HCT116 (cell line): Measurements from ENCODE around the gene P2RX6. TPM values are rescaled to one million over a fixed set of nuclear protein-coding genes. Genes with fewer than 3 reads are reported as not detected.

Experiments used
- ATAC-seq: fragments of 200-7000 bp; cut with Tn5 transposase; 2 replicates; pipeline ENCODE4 v1.9.1; 2020; ENCODE audit warnings: mild to moderate bottlenecking, moderate library complexity
- BruUV-seq: library from RNA; stranded (reverse); fragments of 400-500 nt; replicated peaks from 2 replicates; lab custom pipeline; 2021; lab: Mats Ljungman, UMichigan
- CTCF ChIA-PET: fragments of 300-600 bp; sonication (Branson Sonifier 250); formaldehyde crosslinking; loops from one replicate; lab custom pipeline; 2021; ENCODE audit warnings: antibody characterized with exemption; lab: Charles Lee
- POLR2A ChIA-PET: fragments of 300-600, 350-600 bp; sonication (Branson Sonifier 250); formaldehyde crosslinking; loops from one replicate; lab custom pipeline; 2021; ENCODE audit warnings: antibody characterized with exemption; lab: Charles Lee
- RAD21 ChIA-PET, 2 experiments: fragments of 300-600 bp; sonication (Branson Sonifier 250); formaldehyde crosslinking; loops; one replicate each; lab custom pipeline; 2023; ENCODE audit warnings: low total read pairs in 2 of 2; ENCODE audit not compliant: uncharacterized antibody in 2 of 2, unreplicated experiment in 2 of 2, low non-redundant PET in 1 of 2; lab: Charles Lee
- DNase-seq: peaks from one replicate; pipeline ENCODE4 v3.0.0-alpha.2; 2010; ENCODE audit warnings: low read depth, low spot score
- H2AFZ ChIP-seq: fragments of 200-600 bp; shearing (Covaris generic), sonication (generic); 2 replicates; pipeline ENCODE4 v1.6.1; 2017; ENCODE audit warnings: low read depth, mixed run types, mixed read lengths, antibody characterized with exemption, low read length; ENCODE audit not compliant: poor library complexity, severe bottlenecking
- H3K27ac ChIP-seq: 2 replicates; pipeline ENCODE4 v1.5.1; 2012; ENCODE audit warnings: low read depth, low read length
- H3K27me3 ChIP-seq: fragments of 200-600 bp; sonication (generic); 2 replicates; pipeline ENCODE4 v1.6.1; 2016; ENCODE audit warnings: mixed run types, low read length, mixed read lengths; ENCODE audit not compliant: insufficient read depth
- H3K36me3 ChIP-seq, 2 experiments: fragments of 200-500 bp in 1 of 2; fragments of 200-600 bp in 1 of 2; sonication (Bioruptor generic) in 1 of 2; sonication (generic) in 1 of 2; 2 replicates each; pipeline versions ENCODE4 v1.5.1 to v1.6.1; 2014 to 2016; ENCODE audit warnings: low read length in 2 of 2, inconsistent platforms in 1 of 2, mixed read lengths in 1 of 2, mixed run types in 1 of 2; ENCODE audit not compliant: insufficient read depth in 2 of 2, control insufficient read depth in 1 of 2
- H3K4me1 ChIP-seq, 2 experiments: fragments of 200-600 bp in 1 of 2; sonication (generic) in 1 of 2; 2 replicates each; pipeline versions ENCODE4 v1.5.1 to v1.6.1; 2012 to 2017; ENCODE audit warnings: low read length in 2 of 2, inconsistent platforms in 1 of 2, mild to moderate bottlenecking in 1 of 2, mixed read lengths in 1 of 2, mixed run types in 1 of 2, moderate library complexity in 1 of 2; ENCODE audit not compliant: insufficient read depth in 2 of 2, control insufficient read depth in 1 of 2
- H3K4me2 ChIP-seq: fragments of 200-600 bp; sonication (generic); 2 replicates; pipeline ENCODE4 v1.6.1; 2017; ENCODE audit warnings: mixed run types, low read length, mixed read lengths
- H3K4me3 ChIP-seq, 2 experiments: fragments of 200-600 bp in 1 of 2; sonication (generic) in 1 of 2; replicated peaks in 1 of 2; 2 replicates each; pipeline ENCODE4 v1.5.1; 2011 to 2016; ENCODE audit warnings: low read length in 2 of 2, control low read depth in 1 of 2, low read depth in 1 of 2, mild to moderate bottlenecking in 1 of 2, mixed read lengths in 1 of 2, mixed run types in 1 of 2
- H3K79me2 ChIP-seq: fragments of 200-600 bp; sonication (generic); 2 replicates; pipeline ENCODE4 v1.6.1; 2017; ENCODE audit warnings: mild to moderate bottlenecking, mixed run types, low read length, moderate library complexity, mixed read lengths; ENCODE audit not compliant: insufficient read depth
- H3K9ac ChIP-seq: fragments of 200-600 bp; sonication (generic); 2 replicates; pipeline ENCODE4 v1.6.1; 2016; ENCODE audit warnings: low read length, mixed read lengths
- H3K9me2 ChIP-seq: fragments of 200-600 bp; sonication (generic), shearing (Covaris generic); 2 replicates; pipeline ENCODE4 v1.6.1; 2017; ENCODE audit warnings: mixed run types, mild to moderate bottlenecking, moderate library complexity; ENCODE audit not compliant: insufficient read depth
- H3K9me3 ChIP-seq, 2 experiments: fragments of 200-500 bp in 1 of 2; fragments of 200-600 bp in 1 of 2; sonication (Bioruptor generic) in 1 of 2; sonication (generic) in 1 of 2; 2 replicates each; pipeline ENCODE4 v1.6.1; 2014 to 2017; ENCODE audit warnings: low read length in 2 of 2, mixed read lengths in 2 of 2, inconsistent platforms in 1 of 2, low read depth in 1 of 2, mild to moderate bottlenecking in 1 of 2, mixed run types in 1 of 2, moderate library complexity in 1 of 2; ENCODE audit not compliant: control insufficient read depth in 1 of 2, insufficient read depth in 1 of 2
- H4K20me1 ChIP-seq: fragments of 200-600 bp; sonication (generic), shearing (Covaris generic); 2 replicates; pipeline ENCODE4 v1.6.1; 2017; ENCODE audit warnings: mixed run types, mild to moderate bottlenecking, moderate library complexity; ENCODE audit not compliant: insufficient read depth
- ATF3 ChIP-seq: IDR thresholded peaks from 2 replicates; pipeline ENCODE4 v1.6.1; 2012
- CEBPB ChIP-seq: IDR thresholded peaks from 2 replicates; pipeline ENCODE4 v1.6.1; 2012; ENCODE audit warnings: low read depth
- CTCF ChIP-seq, 3 experiments: fragments of 200-600 bp in 1 of 3; sonication (generic) in 1 of 3; IDR thresholded peaks in 2 of 3; conservative IDR thresholded peaks in 1 of 3; 2 replicates each; pipeline ENCODE4 v1.5.1; 2012 to 2017; ENCODE audit warnings: low read depth in 2 of 3, low read length in 2 of 3, antibody characterized with exemption in 1 of 3, borderline replicate concordance in 1 of 3, control low read depth in 1 of 3, mild to moderate bottlenecking in 1 of 3, mixed read lengths in 1 of 3, mixed run types in 1 of 3, moderate library complexity in 1 of 3; ENCODE audit not compliant: insufficient read depth in 1 of 3
- EGR1 ChIP-seq: IDR thresholded peaks from 2 replicates; pipeline ENCODE4 v1.6.1; 2012; ENCODE audit warnings: low read depth
- EZH2 ChIP-seq: fragments of 200-600 bp; sonication (generic); IDR thresholded peaks from 2 replicates; pipeline ENCODE4 v1.6.1; 2017; ENCODE audit warnings: antibody characterized with exemption, mixed run types
- EZH2phosphoT487 ChIP-seq: fragments of 200-600 bp; IDR thresholded peaks from 2 replicates; pipeline ENCODE4 v1.6.1; 2018; ENCODE audit warnings: antibody characterized with exemption, borderline replicate concordance
- FOSL1 ChIP-seq: IDR thresholded peaks from 2 replicates; pipeline ENCODE4 v1.6.1; 2012; ENCODE audit warnings: low read depth
- POLR2A ChIP-seq: IDR thresholded peaks from 2 replicates; pipeline ENCODE4 v1.7.0; 2011; ENCODE audit warnings: borderline replicate concordance; ENCODE audit not compliant: insufficient read depth, insufficient read length; ENCODE audit errors: extremely low read depth
- SIN3A ChIP-seq: IDR thresholded peaks from 2 replicates; pipeline ENCODE4 v1.6.1; 2012; ENCODE audit warnings: low read depth
- SP1 ChIP-seq: IDR thresholded peaks from 2 replicates; pipeline ENCODE4 v1.6.1; 2012; ENCODE audit warnings: low read depth
- SRF ChIP-seq: IDR thresholded peaks from 2 replicates; pipeline ENCODE4 v1.6.1; 2012; ENCODE audit warnings: low read depth
- TCF7L2 ChIP-seq: IDR thresholded peaks from 2 replicates; pipeline ENCODE4 v1.7.0; 2011; ENCODE audit warnings: borderline replicate concordance, inconsistent platforms; ENCODE audit not compliant: insufficient read depth, insufficient read length; ENCODE audit errors: extremely low read depth
- YY1 ChIP-seq: IDR thresholded peaks from 2 replicates; pipeline ENCODE4 v1.6.1; 2011; ENCODE audit warnings: low read length, low read depth, moderate library complexity, mild to moderate bottlenecking; ENCODE audit not compliant: insufficient replicate concordance; ENCODE audit errors: extremely low read depth
- ZFX ChIP-seq: fragments of 450-650 bp; IDR thresholded peaks from 2 replicates; pipeline ENCODE4 v1.6.1; 2017
- intact Hi-C: fragments of 100-400 bp; cut with micrococcal nuclease; formaldehyde crosslinking; loops from 2 replicates; pipeline ENCODE4 v1.10.0; 2022
- total RNA-seq: library from RNA; stranded (reverse); gene quantifications from one replicate; pipeline ENCODE4 v1.2.1, GENCODE V29; 2021; ENCODE audit not compliant: unreplicated experiment

Gene P2RX6
- total RNA-seq, 1 experiment from 2014 or later = 0.20 TPM

- ATAC-seq = no peak
- no peak for TF ChIP-seq CTCF (IDR thresholded peaks at IDR 0.05 in 2 of 3, conservative IDR thresholded peaks at IDR 0.05 in 1 of 3; ENCODE audit: borderline replicate concordance in 1 of 3, insufficient read depth in 1 of 3, low read depth in 2 of 3, low read length in 2 of 3)
- no peak for TF ChIP-seq ZFX
- TF ChIP-seq POLR2A = no peak
- no peak for TF ChIP-seq YY1
- no peak for TF ChIP-seq SIN3A
- no peak for TF ChIP-seq SP1
- TF ChIP-seq EGR1 = no peak
- TF ChIP-seq ATF3 = no peak
- TF ChIP-seq EZH2 = no peak
- TF ChIP-seq CEBPB = no peak
- TF ChIP-seq SRF = no peak
- TF ChIP-seq EZH2phosphoT487 = no peak
- no peak for TF ChIP-seq FOSL1
- no peak for TF ChIP-seq TCF7L2
- intact Hi-C loops = no loop called here
- DNase-seq = no peak
- no peak overlapping the region for H2AFZ ChIP-seq
- peaks cover under 1% of the 10 kb centered on the region; the same call in 1 of the 2 replicates for H3K79me2 ChIP-seq
- H3K9me2 ChIP-seq = no peaks in the 10 kb centered on the region
- H3K4me1 ChIP-seq = no peaks in the 10 kb centered on the region
- no peaks in the 10 kb centered on the region for H4K20me1 ChIP-seq
- H3K36me3 ChIP-seq = peaks cover 5 to 9% of the 10 kb centered on the region in 2 experiments; a peak in 3 of 4 replicates
- ChIA-PET POLR2A (no interaction called here), CTCF (no interaction called here), RAD21 (no interaction called here)
- H3K4me3 ChIP-seq = no peak overlapping the region
- H3K4me2 ChIP-seq = no peak overlapping the region
- no peak overlapping the region for H3K27ac ChIP-seq
- no peaks in the 10 kb centered on the region for H3K27me3 ChIP-seq
- H3K9ac ChIP-seq = no peak overlapping the region
- no peaks in the 10 kb centered on the region for H3K9me3 ChIP-seq
- no TSS peak for BruUV-seq
Measured at GRCh38 chr22:20994128-20994901, 20.6 kb upstream of the P2RX6 start.
